ENCODE results near the gene ARHGEF19. TPM values are rescaled to one million over a fixed set of nuclear protein-coding genes. Genes with fewer than 3 reads are reported as not detected.
"Not testable (repeated sequence)": the region's sequence is repeated elsewhere in the genome, so short reads cannot be mapped to it uniquely, and the experiment has no call there.

The ARHGEF19 gene
- total RNA-seq, 4 donors from 2014 or later: 5.7 to 46.8 (median 10.8) TPM

GRCh38 chr1:16257968-16258367 is 45.5 kb upstream of the ARHGEF19 start:
- H3K27ac ChIP-seq: no peak overlapping the region
- H3K4me3 ChIP-seq: no peak overlapping the region
- no peaks in the 10 kb centered on the region for H3K9me3 ChIP-seq
- no peaks in the 10 kb centered on the region for H3K4me1 ChIP-seq
- in situ Hi-C loops (cut with MboI; ENCODE audit: low pct_ligation_motif_present in 1 of 4, low pct_unique_long_range_greater_than_20kb in 1 of 4, low sequenced_read_pairs in 3 of 4): no loop called here
- DNase-seq: no peak
- H3K36me3 ChIP-seq: peaks cover 0 to 19% (median 7%) of the 10 kb centered on the region in 4 donors
- no peaks in the 10 kb centered on the region for H3K27me3 ChIP-seq
- WGBS, 2 donors (ENCODE audit: low coverage in 1 of 2): 92 to 94% methylated on average over 3 of the region's 3 CpGs
- intact Hi-C loops (cut with DNase I; ENCODE audit: low total_unique reads): no loop called here
- TF ChIP-seq EP300 (IDR thresholded peaks at IDR 0.05; ENCODE audit: low read depth) (no peak), POLR2A (IDR thresholded peaks at IDR 0.05) (no peak), CTCF (IDR thresholded peaks at IDR 0.05) (no peak)

- in situ Hi-C loops (cut with MboI; ENCODE audit: low pct_ligation_motif_present in 1 of 4, low pct_unique_long_range_greater_than_20kb in 1 of 4, low sequenced_read_pairs in 3 of 4); H3K27me3 ChIP-seq; H3K4me1 ChIP-seq; intact Hi-C loops (cut with DNase I; ENCODE audit: low total_unique reads); DNase-seq; H3K27ac ChIP-seq; H3K4me3 ChIP-seq; H3K9me3 ChIP-seq: not testable (repeated sequence)
- peaks cover 0 to 22% (median 7%) of the 10 kb centered on the region in 4 donors for H3K36me3 ChIP-seq
- 92 to 96% methylated on average over 2 to 3 of the region's 3 CpGs for WGBS, 2 donors (ENCODE audit: low coverage in 1 of 2)
Observed at GRCh38 chr1:16257556-16257955, 45.1 kb upstream of the ARHGEF19 start.

- 84 to 89% methylated on average over 4 of the region's 4 CpGs for WGBS, 2 donors (ENCODE audit: low coverage in 1 of 2)
- H3K9me3 ChIP-seq: no peaks in the 10 kb centered on the region
- in situ Hi-C loops (cut with MboI; ENCODE audit: low pct_ligation_motif_present in 1 of 4, low pct_unique_long_range_greater_than_20kb in 1 of 4, low sequenced_read_pairs in 3 of 4): no loop called here
- intact Hi-C loops (cut with DNase I; ENCODE audit: low total_unique reads): no loop called here
- H3K27me3 ChIP-seq: no peaks in the 10 kb centered on the region
- TF ChIP-seq EP300 (IDR thresholded peaks at IDR 0.05; ENCODE audit: low read depth) (no peak), CTCF (IDR thresholded peaks at IDR 0.05) (no peak), POLR2AphosphoS5 (IDR thresholded peaks at IDR 0.05) (no peak), POLR2A (IDR thresholded peaks at IDR 0.05) (no peak)
- no peak for DNase-seq
- H3K36me3 ChIP-seq: peaks cover 0 to 22% (median 7%) of the 10 kb centered on the region in 4 donors
- no peak overlapping the region for H3K4me3 ChIP-seq
- no peaks in the 10 kb centered on the region for H3K4me1 ChIP-seq
- H3K27ac ChIP-seq: no peak overlapping the region
Observed at GRCh38 chr1:16256478-16256877, 44.0 kb upstream of the ARHGEF19 start.

GRCh38 chr1:16254263-16254928 is 41.9 kb upstream of the ARHGEF19 start:
- TF ChIP-seq EP300 (IDR thresholded peaks at IDR 0.05; ENCODE audit: low read depth): no peak
- no peak for TF ChIP-seq POLR2AphosphoS5 (IDR thresholded peaks at IDR 0.05)
- no peak for TF ChIP-seq CTCF (IDR thresholded peaks at IDR 0.05)
- no peak for TF ChIP-seq POLR2A (IDR thresholded peaks at IDR 0.05)
- in situ Hi-C loops (cut with MboI; ENCODE audit: low pct_ligation_motif_present in 1 of 4, low pct_unique_long_range_greater_than_20kb in 1 of 4, low sequenced_read_pairs in 3 of 4): no loop called here

More at GRCh38 chr1:16254263-16254928, 41.9 kb upstream of the ARHGEF19 start:
- H3K9me3 ChIP-seq: no peaks in the 10 kb centered on the region
- H3K4me1 ChIP-seq: peaks cover 6 to 16% (median 7%) of the 10 kb centered on the region in 4 donors
- no peak overlapping the region for H3K4me3 ChIP-seq
- no peaks in the 10 kb centered on the region for H3K27me3 ChIP-seq
- no peak overlapping the region for H3K27ac ChIP-seq
- intact Hi-C loops (cut with DNase I; ENCODE audit: low total_unique reads): no loop called here
- WGBS, 2 donors (ENCODE audit: low coverage in 1 of 2): 61 to 79% methylated on average over 2 to 4 of the region's 4 CpGs
- H3K36me3 ChIP-seq: peaks cover 0 to 28% (median 7%) of the 10 kb centered on the region in 4 donors
- no peak for DNase-seq

Measured in transverse colon (tissue), 4 donors.